OCI-LY7 (cell line): ENCODE measurements around the gene ZSCAN9. TPM values are rescaled to one million over a fixed set of nuclear protein-coding genes. Genes with fewer than 3 reads are reported as not detected.
A peak's percentile ranks its signal among the peaks of the same experiment; 100 is the strongest.

Experiments
- BruUV-seq: library from RNA; stranded (reverse); fragments of 400-500 nt; replicated peaks from 2 replicates; lab custom pipeline; 2021; lab: Mats Ljungman, UMichigan
- CTCF ChIA-PET: fragments of 300-600 bp; sonication (Branson Sonifier 250); formaldehyde crosslinking; loops from one replicate; lab custom pipeline; 2022; ENCODE audit warnings: antibody characterized with exemption; ENCODE audit not compliant: unreplicated experiment; lab: Charles Lee
- POLR2A ChIA-PET: fragments of 300-600 bp; sonication (Branson Sonifier 250); formaldehyde crosslinking; loops from one replicate; lab custom pipeline; 2022; ENCODE audit warnings: antibody characterized with exemption; lab: Charles Lee
- DNase-seq: peaks from one replicate; pipeline ENCODE4 v3.0.0-alpha.2; 2015; ENCODE audit warnings: low spot score
- H2AFZ ChIP-seq: fragments of 200-600 bp; sonication (generic), shearing (Covaris generic); 2 replicates; pipeline ENCODE4 v1.6.1; 2014; ENCODE audit warnings: mild to moderate bottlenecking, antibody characterized with exemption, low read length, moderate library complexity
- H3K27ac ChIP-seq: fragments of 200-600 bp; sonication (generic); 2 replicates; pipeline ENCODE4 v1.5.1; 2014; ENCODE audit warnings: mixed run types, low read depth, mild to moderate bottlenecking, moderate library complexity, low read length, inconsistent platforms; ENCODE audit not compliant: poor library complexity, severe bottlenecking
- H3K36me3 ChIP-seq: fragments of 200-600 bp; sonication (generic); 2 replicates; pipeline ENCODE4 v1.6.1; 2014; ENCODE audit warnings: mild to moderate bottlenecking, antibody characterized with exemption, low read length, moderate library complexity, mixed read lengths; ENCODE audit not compliant: insufficient read depth
- H3K4me1 ChIP-seq: fragments of 200-600 bp; sonication (generic); 2 replicates; pipeline ENCODE4 v1.5.1; 2014; ENCODE audit warnings: mild to moderate bottlenecking, low read length; ENCODE audit not compliant: insufficient read depth, poor library complexity, severe bottlenecking
- H3K4me2 ChIP-seq: fragments of 200-600 bp; sonication (generic); 2 replicates; pipeline ENCODE4 v1.6.1; 2014; ENCODE audit warnings: mild to moderate bottlenecking, low read length
- H3K4me3 ChIP-seq: fragments of 200-600 bp; sonication (generic); 2 replicates; pipeline ENCODE4 v1.5.1; 2014; ENCODE audit warnings: mild to moderate bottlenecking, low read depth, low read length; ENCODE audit not compliant: poor library complexity, severe bottlenecking
- H3K79me2 ChIP-seq: fragments of 200-600 bp; sonication (generic); 2 replicates; pipeline ENCODE4 v1.6.1; 2016; ENCODE audit warnings: low read depth, mild to moderate bottlenecking, low read length, moderate library complexity, mixed read lengths; ENCODE audit not compliant: insufficient read depth
- H3K9me2 ChIP-seq: fragments of 200-600 bp; sonication (generic); 2 replicates; pipeline ENCODE4 v1.6.1; 2016; ENCODE audit warnings: mild to moderate bottlenecking, low read length, mixed read lengths; ENCODE audit not compliant: insufficient read depth
- H3K9me3 ChIP-seq: fragments of 200-600 bp; sonication (generic); 2 replicates; pipeline ENCODE4 v1.6.1; 2014; ENCODE audit warnings: mild to moderate bottlenecking, mixed run types, low read length, mixed read lengths
- H4K20me1 ChIP-seq: fragments of 200-600 bp; sonication (generic); 2 replicates; pipeline ENCODE4 v1.6.1; 2014; ENCODE audit warnings: mild to moderate bottlenecking, antibody characterized with exemption, low read length, moderate library complexity, mixed read lengths; ENCODE audit not compliant: insufficient read depth
- CTCF ChIP-seq: fragments of 200-600 bp; sonication (generic); conservative IDR thresholded peaks from 2 replicates; pipeline ENCODE4 v1.5.1; 2014; ENCODE audit warnings: mild to moderate bottlenecking, antibody characterized with exemption, low read length, moderate library complexity, mixed read lengths
- EZH2phosphoT487 ChIP-seq: fragments of 200-600 bp; sonication (generic); IDR thresholded peaks from 2 replicates; pipeline ENCODE4 v1.6.1; 2018; ENCODE audit warnings: low read depth, borderline replicate concordance, mild to moderate bottlenecking, mixed run types, antibody characterized with exemption, low read length, moderate library complexity, mixed read lengths
- intact Hi-C: fragments of 100-400 bp; cut with micrococcal nuclease; formaldehyde crosslinking; loops from one replicate; pipeline ENCODE4 v1.10.0; 2022; ENCODE audit not compliant: unreplicated experiment
- total RNA-seq, 2 experiments: library from RNA; depleted of rRNA in 1 of 2; stranded (reverse); fragments of >200 nt in 1 of 2; shearing (Covaris generic) in 1 of 2; gene quantifications; 2 replicates each; pipeline ENCODE4 v1.2.3, GENCODE V29; 2014 to 2022

ZSCAN9 gene
- total RNA-seq, 2 experiments from 2014 or later: 3.1 to 9.0 TPM

GRCh38 chr6:28212510-28213212 lies 12.4 kb upstream of the ZSCAN9 start:
- BruUV-seq: no TSS peak
- Histone ChIP-seq H3K4me3 (no peak overlapping the region), H3K36me3 (no peaks in the 10 kb centered on the region), H3K27ac (no peak overlapping the region), H4K20me1 (no peaks in the 10 kb centered on the region), H3K9me2 (no peaks in the 10 kb centered on the region), H3K79me2 (no peaks in the 10 kb centered on the region), H2AFZ (peak overlapping the region; percentile 49; the same call in 1 of the 2 replicates), H3K9me3 (no peaks in the 10 kb centered on the region), H3K4me2 (peak overlapping the region; percentile 42; the same call in 1 of the 2 replicates), H3K4me1 (no peaks in the 10 kb centered on the region)
- ChIA-PET POLR2A (interaction anchor here (0.6 to 0.7 kb wide), 2 partner anchors 149 to 405 kb away, joined by 3 read pairs; a partner anchor contains a TSS), CTCF (no interaction called here)
- TF ChIP-seq EZH2phosphoT487 (no peak), CTCF (0 out of 2 replicates have a peak, but pooled peaks have one; percentile 18)
- DNase-seq: peak; percentile 2
- intact Hi-C loops: no loop called here

- H3K36me3 ChIP-seq: no peaks in the 10 kb centered on the region
- CTCF ChIA-PET: no interaction called here
- DNase-seq: no peak
- H3K27ac ChIP-seq: no peak overlapping the region
- peak overlapping the region; percentile 42; the same call in 1 of the 2 replicates for H3K4me2 ChIP-seq
- POLR2A ChIA-PET: no interaction called here
- intact Hi-C loops: no loop called here
- no peaks in the 10 kb centered on the region for H3K4me1 ChIP-seq
- peak overlapping the region; percentile 49; the same call in 1 of the 2 replicates for H2AFZ ChIP-seq
- H3K9me3 ChIP-seq: no peaks in the 10 kb centered on the region
- TF ChIP-seq EZH2phosphoT487: no peak
- H4K20me1 ChIP-seq: no peaks in the 10 kb centered on the region
- H3K79me2 ChIP-seq: no peaks in the 10 kb centered on the region
- H3K9me2 ChIP-seq: no peaks in the 10 kb centered on the region
- no peak overlapping the region for H3K4me3 ChIP-seq
- BruUV-seq: no TSS peak
Measured at GRCh38 chr6:28213213-28213523, 11.9 kb upstream of the ZSCAN9 start.

- Histone ChIP-seq H3K4me1 (no peaks in the 10 kb centered on the region), H3K4me3 (no peak overlapping the region), H4K20me1 (no peaks in the 10 kb centered on the region), H2AFZ (no peak overlapping the region), H3K9me2 (no peaks in the 10 kb centered on the region), H3K36me3 (no peaks in the 10 kb centered on the region), H3K27ac (no peak overlapping the region), H3K79me2 (no peaks in the 10 kb centered on the region), H3K9me3 (no peaks in the 10 kb centered on the region), H3K4me2 (no peak overlapping the region)
- ChIA-PET CTCF (no interaction called here), POLR2A (no interaction called here)
- no TSS peak for BruUV-seq
- intact Hi-C loops: no loop called here
- TF ChIP-seq EZH2phosphoT487: no peak
- TF ChIP-seq CTCF: no peak
- no peak for DNase-seq
Measured at GRCh38 chr6:28215425-28215824, 9.7 kb upstream of the ZSCAN9 start.
